GM13976 (cell line): ENCODE measurements around the gene C2orf81.

Experiments
- DNase-seq: peaks from one replicate; pipeline ENCODE4 v3.0.0; 2012; ENCODE audit warnings: low spot score
- in situ Hi-C: fragments of 300-500 bp; cut with MboI; formaldehyde crosslinking; loops from one replicate; pipeline ENCODE4 v1.12.0; 2022; ENCODE audit warnings: low sequenced_read_pairs, mixed read lengths, inconsistent platforms; ENCODE audit not compliant: unreplicated experiment
- TF ChIP-seq, protein P1 (sequence below): IDR thresholded peaks from 2 replicates; pipeline ENCODE4 v1.5.1; 2012; ENCODE audit warnings: borderline replicate concordance, mild to moderate bottlenecking; ENCODE audit not compliant: insufficient read depth; ENCODE audit errors: extremely low read depth, missing control alignments, control extremely low read depth

The C2orf81 gene

GRCh38 chr2:74440378-74441169 is 19.2 kb upstream of the C2orf81 start:
- DNase-seq: peak; percentile 97
- in situ Hi-C loops: no loop called here
- TF ChIP-seq, protein P1, sequence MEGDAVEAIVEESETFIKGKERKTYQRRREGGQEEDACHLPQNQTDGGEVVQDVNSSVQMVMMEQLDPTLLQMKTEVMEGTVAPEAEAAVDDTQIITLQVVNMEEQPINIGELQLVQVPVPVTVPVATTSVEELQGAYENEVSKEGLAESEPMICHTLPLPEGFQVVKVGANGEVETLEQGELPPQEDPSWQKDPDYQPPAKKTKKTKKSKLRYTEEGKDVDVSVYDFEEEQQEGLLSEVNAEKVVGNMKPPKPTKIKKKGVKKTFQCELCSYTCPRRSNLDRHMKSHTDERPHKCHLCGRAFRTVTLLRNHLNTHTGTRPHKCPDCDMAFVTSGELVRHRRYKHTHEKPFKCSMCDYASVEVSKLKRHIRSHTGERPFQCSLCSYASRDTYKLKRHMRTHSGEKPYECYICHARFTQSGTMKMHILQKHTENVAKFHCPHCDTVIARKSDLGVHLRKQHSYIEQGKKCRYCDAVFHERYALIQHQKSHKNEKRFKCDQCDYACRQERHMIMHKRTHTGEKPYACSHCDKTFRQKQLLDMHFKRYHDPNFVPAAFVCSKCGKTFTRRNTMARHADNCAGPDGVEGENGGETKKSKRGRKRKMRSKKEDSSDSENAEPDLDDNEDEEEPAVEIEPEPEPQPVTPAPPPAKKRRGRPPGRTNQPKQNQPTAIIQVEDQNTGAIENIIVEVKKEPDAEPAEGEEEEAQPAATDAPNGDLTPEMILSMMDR: peak; percentile 11

GRCh38 chr2:74439803-74440377 is 18.5 kb upstream of the C2orf81 start:
- DNase-seq: no peak
- in situ Hi-C loops: no loop called here
- TF ChIP-seq, protein P1: no peak

GRCh38 chr2:74439373-74439772 is 18.0 kb upstream of the C2orf81 start:
- TF ChIP-seq, protein P1: no peak
- no peak for DNase-seq
- in situ Hi-C loops: no loop called here

DNA sequence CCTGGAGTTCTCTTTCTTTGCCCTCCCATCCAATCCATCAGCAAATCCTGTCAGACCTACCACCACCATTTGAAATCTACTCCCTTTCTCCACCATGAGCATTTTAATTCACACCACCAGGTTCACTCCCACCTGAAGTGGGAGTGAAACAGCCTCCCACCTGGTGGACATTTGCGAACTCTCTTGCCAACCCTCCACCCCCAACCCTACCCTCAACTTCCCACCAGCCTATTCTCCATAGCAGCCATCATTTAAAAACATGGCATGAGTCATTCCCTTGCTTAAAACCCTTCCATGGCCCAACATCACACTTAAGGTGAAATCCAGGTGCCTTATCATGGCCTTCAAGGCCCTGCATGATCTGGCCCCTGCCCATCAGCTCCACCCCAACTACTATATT is 16.8 kb upstream of the C2orf81 start:
- no peak for DNase-seq
- in situ Hi-C loops: no loop called here
- TF ChIP-seq, protein P1: no peak

GRCh38 chr2:74436848-74437695 is 15.7 kb upstream of the C2orf81 start:
- TF ChIP-seq, protein P1: no peak
- peak; percentile 57 for DNase-seq
- in situ Hi-C loops: no loop called here

- in situ Hi-C loops: no loop called here
- no peak for DNase-seq
- TF ChIP-seq, protein P1: no peak
Observed at GRCh38 chr2:74436111-74436805, 14.8 kb upstream of the C2orf81 start.
